Tibial nerve (tissue), 4 donors: ENCODE results near the gene LSS. TPM values are rescaled to one million over a fixed set of nuclear protein-coding genes. Genes with fewer than 3 reads are reported as not detected.

ENCODE experiments used
- DNase-seq, 2 donors: peaks; one replicate each; pipeline ENCODE4 v3.0.0-alpha.2; 2019; ENCODE audit warnings: low spot score in 2 of 2
- H3K27ac ChIP-seq, 4 donors: fragments of 200-600 bp; sonication (generic) in 3 of 4; one replicate each; pipeline ENCODE4 v1.5.1; 2017 to 2019; ENCODE audit warnings: mild to moderate bottlenecking in 1 of 4
- H3K27me3 ChIP-seq, 2 donors: fragments of 200-600 bp; sonication (generic) in 1 of 2; one replicate each; pipeline versions ENCODE4 v1.5.1 to v1.6.0; 2017 to 2019
- H3K36me3 ChIP-seq, 3 donors: fragments of 200-600 bp; sonication (generic); one replicate each; pipeline ENCODE4 v1.5.1; 2018 to 2019
- H3K4me1 ChIP-seq, 4 donors: fragments of 200-600 bp; sonication (generic) in 3 of 4; one replicate each; pipeline ENCODE4 v1.5.1; 2017 to 2019
- H3K4me3 ChIP-seq, 4 donors: fragments of 200-600 bp; sonication (generic) in 3 of 4; one replicate each; pipeline ENCODE4 v1.5.1; 2017 to 2019; ENCODE audit warnings: mild to moderate bottlenecking in 1 of 4, moderate library complexity in 1 of 4
- H3K9me3 ChIP-seq, 4 donors: fragments of 200-600 bp; sonication (generic) in 3 of 4; one replicate each; pipeline ENCODE4 v1.5.1; 2017 to 2019
- EP300 ChIP-seq, 2 donors: sonication (generic); formaldehyde crosslinking; IDR thresholded peaks; one replicate each; pipeline ENCODE4 v1.6.1; 2017; ENCODE audit warnings: antibody characterized with exemption in 2 of 2, mild to moderate bottlenecking in 1 of 2
- POLR2A ChIP-seq, 2 donors: fragments of 450-650 bp; IDR thresholded peaks; one replicate each; pipeline ENCODE4 v1.6.1; 2017; ENCODE audit warnings: antibody characterized with exemption in 2 of 2, mild to moderate bottlenecking in 2 of 2, moderate library complexity in 2 of 2
- WGBS, 2 donors: methylation state at CpG; one replicate each; pipeline ENCODE4 v1.1.5; 2018; 5-methylcytosine and 5-hydroxymethylcytosine counted together
- total RNA-seq, 4 donors: library from RNA; depleted of rRNA; stranded (reverse); fragments of >200 nt; gene quantifications; one replicate each; pipeline ENCODE4 v1.1.0, GENCODE V29; 2016
- TF ChIP-seq, protein P1 (sequence below), 5 experiments: fragments of 200-600 bp in 3 of 5; fragments of 450-650 bp in 2 of 5; sonication (generic) in 3 of 5; IDR thresholded peaks; one replicate each; pipeline ENCODE4 v1.5.1; 2016 to 2019; ENCODE audit warnings: antibody characterized with exemption in 5 of 5, mild to moderate bottlenecking in 3 of 5, moderate library complexity in 2 of 5

Gene LSS
- total RNA-seq, 4 donors from 2014 or later = 69.3 to 132 (median 80.6) TPM

- Histone ChIP-seq H3K4me3 (no peak overlapping the region), H3K9me3 (no peaks in the 10 kb centered on the region), H3K27me3 (no peaks in the 10 kb centered on the region), H3K27ac (no peak overlapping the region), H3K36me3 (peaks cover 6 to 100% (median 29%) of the 10 kb centered on the region in 3 donors), H3K4me1 (no peaks in the 10 kb centered on the region)
- TF ChIP-seq, protein P1, sequence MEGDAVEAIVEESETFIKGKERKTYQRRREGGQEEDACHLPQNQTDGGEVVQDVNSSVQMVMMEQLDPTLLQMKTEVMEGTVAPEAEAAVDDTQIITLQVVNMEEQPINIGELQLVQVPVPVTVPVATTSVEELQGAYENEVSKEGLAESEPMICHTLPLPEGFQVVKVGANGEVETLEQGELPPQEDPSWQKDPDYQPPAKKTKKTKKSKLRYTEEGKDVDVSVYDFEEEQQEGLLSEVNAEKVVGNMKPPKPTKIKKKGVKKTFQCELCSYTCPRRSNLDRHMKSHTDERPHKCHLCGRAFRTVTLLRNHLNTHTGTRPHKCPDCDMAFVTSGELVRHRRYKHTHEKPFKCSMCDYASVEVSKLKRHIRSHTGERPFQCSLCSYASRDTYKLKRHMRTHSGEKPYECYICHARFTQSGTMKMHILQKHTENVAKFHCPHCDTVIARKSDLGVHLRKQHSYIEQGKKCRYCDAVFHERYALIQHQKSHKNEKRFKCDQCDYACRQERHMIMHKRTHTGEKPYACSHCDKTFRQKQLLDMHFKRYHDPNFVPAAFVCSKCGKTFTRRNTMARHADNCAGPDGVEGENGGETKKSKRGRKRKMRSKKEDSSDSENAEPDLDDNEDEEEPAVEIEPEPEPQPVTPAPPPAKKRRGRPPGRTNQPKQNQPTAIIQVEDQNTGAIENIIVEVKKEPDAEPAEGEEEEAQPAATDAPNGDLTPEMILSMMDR (IDR thresholded peaks at IDR 0.05) = no peak
- TF ChIP-seq EP300 (IDR thresholded peaks at IDR 0.05) (no peak), POLR2A (IDR thresholded peaks at IDR 0.05) (no peak)
- WGBS, 2 donors = 79 to 88% methylated on average over 6 of the region's 6 CpGs
- DNase-seq = no peak
Observed at GRCh38 chr21:46250146-46250725, 21.7 kb upstream of the LSS start.

DNA sequence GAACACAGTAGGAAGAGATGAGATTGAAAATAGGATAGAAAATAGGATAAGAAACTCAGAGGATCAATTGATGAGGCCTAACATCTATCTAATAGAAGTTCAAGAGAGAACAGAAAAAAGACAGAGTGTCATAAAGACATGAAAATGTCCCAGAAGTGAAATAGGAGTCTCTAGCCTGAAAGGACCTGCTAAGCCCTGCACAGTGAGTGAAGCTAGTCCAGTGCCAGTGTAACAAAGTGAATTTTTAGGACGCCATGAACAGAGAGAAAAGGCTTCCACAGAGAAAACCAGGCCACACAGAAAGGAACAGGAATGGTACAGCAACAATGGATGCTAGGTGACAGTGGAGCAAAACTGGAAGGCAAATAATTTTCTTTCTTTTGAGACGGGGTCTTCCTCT lies 20.3 kb upstream of the LSS start:
- Histone ChIP-seq H3K27ac (no peak overlapping the region), H3K27me3 (no peaks in the 10 kb centered on the region), H3K4me1 (no peaks in the 10 kb centered on the region), H3K4me3 (no peak overlapping the region), H3K36me3 (peaks cover 6 to 100% (median 37%) of the 10 kb centered on the region in 3 donors), H3K9me3 (no peaks in the 10 kb centered on the region)
- no peak for DNase-seq
- TF ChIP-seq EP300 (IDR thresholded peaks at IDR 0.05) = no peak
- TF ChIP-seq, protein P1 (IDR thresholded peaks at IDR 0.05) = no peak
- 85 to 86% methylated on average over 2 of the region's 2 CpGs for WGBS, 2 donors

DNA sequence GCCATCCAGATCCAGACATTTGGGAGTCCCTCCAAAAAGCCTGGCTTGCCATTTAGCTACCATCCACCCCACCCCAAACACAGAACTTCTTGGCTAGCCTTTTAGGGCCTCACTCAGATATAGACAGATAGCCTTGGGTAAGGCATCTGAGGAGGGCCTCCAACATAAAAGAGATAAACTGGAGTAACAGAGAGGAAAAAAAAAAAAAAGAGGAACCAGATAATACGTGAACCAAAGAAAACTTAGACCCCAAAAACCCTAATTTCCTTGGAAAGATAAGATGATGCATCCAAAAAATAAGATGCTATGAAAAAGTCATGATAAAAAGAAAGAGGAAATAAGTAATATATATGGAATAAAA lies 19.8 kb upstream of the LSS start:
- peaks cover 6 to 100% (median 41%) of the 10 kb centered on the region in 3 donors for H3K36me3 ChIP-seq
- H3K4me1 ChIP-seq = no peaks in the 10 kb centered on the region
- no peak overlapping the region for H3K4me3 ChIP-seq
- no peak for DNase-seq
- H3K9me3 ChIP-seq = no peaks in the 10 kb centered on the region
- H3K27me3 ChIP-seq = no peaks in the 10 kb centered on the region
- WGBS, 2 donors = 86 to 93% methylated on average over 1 of the region's 1 CpG
- TF ChIP-seq EP300 (IDR thresholded peaks at IDR 0.05) (no peak), POLR2A (IDR thresholded peaks at IDR 0.05) (no peak)
- TF ChIP-seq, protein P1 (IDR thresholded peaks at IDR 0.05) = no peak
- H3K27ac ChIP-seq = no peak overlapping the region

GRCh38 chr21:46247699-46248421 lies 19.3 kb upstream of the LSS start:
- H3K4me1 ChIP-seq = no peaks in the 10 kb centered on the region
- no peaks in the 10 kb centered on the region for H3K9me3 ChIP-seq
- no peak for DNase-seq
- H3K4me3 ChIP-seq = no peak overlapping the region
- no peaks in the 10 kb centered on the region for H3K27me3 ChIP-seq
- peaks cover 9 to 100% (median 47%) of the 10 kb centered on the region in 3 donors for H3K36me3 ChIP-seq
- no peak overlapping the region for H3K27ac ChIP-seq
- 94 to 98% methylated on average over 2 to 3 of the region's 3 CpGs for WGBS, 2 donors
- TF ChIP-seq POLR2A (IDR thresholded peaks at IDR 0.05) (no peak), EP300 (IDR thresholded peaks at IDR 0.05) (no peak)
- TF ChIP-seq, protein P1 (IDR thresholded peaks at IDR 0.05) = no peak

DNA sequence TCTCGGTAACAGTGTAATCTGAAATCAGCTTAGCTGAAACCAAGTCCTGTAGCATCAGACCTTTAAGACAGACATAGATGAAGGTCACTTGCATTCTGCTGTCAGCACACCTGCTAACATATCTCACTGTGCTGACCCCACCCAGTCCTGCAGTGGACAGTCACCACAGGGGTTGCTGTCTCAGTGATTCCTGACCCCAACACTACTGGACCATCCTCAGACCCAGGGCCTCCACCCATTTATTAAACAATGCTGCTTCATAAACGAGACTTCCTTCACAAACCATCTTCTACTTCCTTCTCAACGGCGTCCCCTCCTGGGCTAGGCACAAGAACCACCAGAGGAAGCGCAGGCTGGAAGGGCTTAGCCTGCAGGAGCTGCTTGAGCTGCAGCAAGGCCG lies 17.8 kb upstream of the LSS start:
- Histone ChIP-seq H3K4me1 (no peaks in the 10 kb centered on the region), H3K27me3 (no peaks in the 10 kb centered on the region), H3K9me3 (no peaks in the 10 kb centered on the region), H3K27ac (no peak overlapping the region), H3K4me3 (no peak overlapping the region), H3K36me3 (peaks cover 9 to 100% (median 44%) of the 10 kb centered on the region in 3 donors)
- no peak for DNase-seq
- TF ChIP-seq, protein P1 (IDR thresholded peaks at IDR 0.05) = no peak
- TF ChIP-seq POLR2A (IDR thresholded peaks at IDR 0.05) (no peak), EP300 (IDR thresholded peaks at IDR 0.05) (no peak)
- 88 to 90% methylated on average over 6 of the region's 6 CpGs for WGBS, 2 donors
